ENCODE measurements around the gene PHLDA2.
"Not testable (repeated sequence)": the region's sequence is repeated elsewhere in the genome, so short reads cannot be mapped to it uniquely, and the experiment has no call there.

PHLDA2 gene

DNA sequence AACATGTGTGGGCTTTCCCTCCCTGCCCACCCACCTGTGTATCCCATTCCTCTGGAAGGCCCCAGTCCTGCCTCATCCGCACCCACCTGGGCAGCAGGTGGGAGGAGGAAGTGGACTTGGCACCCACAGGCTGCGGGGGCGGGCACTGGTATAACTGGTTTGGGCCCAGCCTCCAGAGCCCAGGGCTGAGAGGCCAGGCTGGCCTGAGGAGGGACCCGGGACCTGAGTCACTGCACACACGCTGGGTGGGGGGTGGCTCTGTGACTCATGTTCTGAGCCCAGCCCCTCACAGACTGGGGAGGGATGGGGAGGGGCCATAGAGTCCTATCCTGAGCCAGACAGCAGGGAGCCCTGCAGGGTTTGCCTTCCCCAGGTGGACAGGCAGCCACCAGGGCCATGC is 16.7 kb downstream of the PHLDA2 start:
- DNase-seq: no peak

GRCh38 chr11:2911785-2912391 is 17.3 kb downstream of the PHLDA2 start:
- DNase-seq: no peak

DNA sequence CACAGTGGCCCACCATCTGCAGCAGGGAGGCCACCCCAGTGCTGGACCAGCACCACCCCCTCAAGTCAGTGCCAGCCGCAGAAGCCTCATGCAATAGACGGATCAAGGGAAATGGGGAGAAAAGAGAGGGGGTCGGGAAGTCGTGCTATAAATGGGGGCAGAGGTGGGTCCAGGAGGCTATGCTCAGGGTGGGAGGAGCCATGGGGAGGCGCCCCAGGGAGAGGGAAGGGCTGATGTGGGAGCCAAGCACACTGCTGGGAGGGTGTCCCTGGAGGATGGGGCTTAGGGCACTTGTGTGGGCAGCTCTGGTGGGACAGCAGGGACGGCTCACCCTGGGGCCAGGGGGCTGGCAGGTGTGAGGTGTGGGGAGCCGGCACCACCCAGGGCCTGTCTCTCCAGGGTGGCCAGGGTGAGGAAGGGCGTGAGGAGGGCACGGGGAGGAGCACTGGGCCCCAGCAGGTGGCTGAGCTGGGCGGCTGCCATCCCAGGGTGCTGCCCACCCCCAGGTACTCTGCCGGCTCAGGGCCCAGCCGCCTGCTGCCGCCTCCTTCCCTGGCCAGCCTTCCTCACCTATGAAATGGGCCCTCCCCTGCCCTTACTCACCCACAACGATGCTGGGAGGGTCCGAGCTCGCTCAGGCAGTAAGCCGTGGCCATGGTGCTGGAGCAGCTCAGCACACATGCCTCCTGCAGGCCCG is 18.0 kb downstream of the PHLDA2 start:
- no peak for DNase-seq

GRCh38 chr11:2910401-2910955 is 18.7 kb downstream of the PHLDA2 start:
- DNase-seq: no peak

GRCh38 chr11:2909133-2909902 is 19.9 kb downstream of the PHLDA2 start:
- no peak for DNase-seq

DNA sequence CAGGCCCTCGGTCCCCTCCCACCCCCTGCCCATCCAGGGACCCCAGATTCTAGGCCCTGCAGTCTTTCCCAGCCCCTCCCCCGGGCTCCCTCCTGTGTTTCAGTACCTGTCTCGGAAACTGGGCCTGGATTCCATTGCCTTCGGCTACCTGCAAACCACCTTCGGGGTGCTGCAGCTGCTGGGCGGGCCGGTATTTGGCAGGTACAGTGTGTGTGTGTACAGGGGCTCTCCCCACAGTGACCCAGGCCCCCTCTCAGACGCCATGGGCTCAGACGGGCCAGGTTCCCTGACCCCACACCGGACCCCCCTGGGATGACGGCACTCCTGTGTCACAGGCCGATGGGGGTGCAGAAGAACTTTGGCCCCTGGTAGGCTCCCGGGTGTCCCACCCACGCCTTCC is 21.1 kb downstream of the PHLDA2 start:
- no peak for DNase-seq

- DNase-seq: not testable (repeated sequence)
These were observed 23.9 kb downstream of the PHLDA2 start for GRCh38 chr11:2905299-2905698.

DNA sequence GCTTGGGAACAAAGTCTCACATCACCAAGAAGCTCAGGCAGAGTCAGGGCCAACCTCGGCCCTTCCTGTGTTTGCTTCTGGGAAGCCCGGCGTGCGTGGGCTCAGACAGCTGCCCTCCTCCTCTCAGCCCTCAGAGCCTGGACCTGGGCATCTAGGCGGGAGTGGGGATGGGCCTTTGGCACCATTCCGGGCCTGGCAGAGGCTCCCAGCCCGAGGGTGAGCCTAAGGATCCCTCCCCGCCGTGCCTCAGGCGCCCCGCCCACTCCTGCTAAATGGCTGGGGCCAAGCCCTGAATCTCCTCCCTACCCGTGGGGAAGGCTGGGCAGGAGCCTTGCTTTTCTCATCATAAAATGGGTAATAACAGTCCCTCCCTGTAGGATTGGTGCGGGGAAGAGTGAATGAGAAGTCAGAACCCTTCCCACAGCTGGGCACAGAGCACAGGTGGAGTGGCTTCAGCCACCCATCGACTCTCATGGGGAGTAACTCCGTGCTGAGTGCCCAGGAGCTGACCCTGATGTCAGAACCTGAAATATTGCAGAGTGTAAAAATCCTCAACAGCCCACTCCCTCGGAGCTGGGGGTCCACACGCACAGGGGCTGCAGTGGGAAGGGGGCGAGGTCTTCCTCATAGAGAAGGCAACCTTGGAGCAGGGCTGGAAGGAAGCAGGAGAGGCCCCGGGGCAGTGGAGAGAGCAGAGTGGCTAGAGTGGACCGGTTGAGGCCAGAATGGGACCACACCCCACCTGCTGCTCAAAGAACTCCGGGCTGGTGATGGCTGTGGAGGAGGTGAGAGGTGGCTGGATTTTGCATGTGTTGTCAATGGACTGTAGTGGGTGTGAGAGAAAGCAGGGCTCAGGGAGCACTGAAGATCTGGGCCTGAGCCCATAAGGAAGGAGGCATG is 24.8 kb downstream of the PHLDA2 start:
- DNase-seq: no peak

GRCh38 chr11:2903672-2904011 is 25.6 kb downstream of the PHLDA2 start:
- DNase-seq: no peak

DNA sequence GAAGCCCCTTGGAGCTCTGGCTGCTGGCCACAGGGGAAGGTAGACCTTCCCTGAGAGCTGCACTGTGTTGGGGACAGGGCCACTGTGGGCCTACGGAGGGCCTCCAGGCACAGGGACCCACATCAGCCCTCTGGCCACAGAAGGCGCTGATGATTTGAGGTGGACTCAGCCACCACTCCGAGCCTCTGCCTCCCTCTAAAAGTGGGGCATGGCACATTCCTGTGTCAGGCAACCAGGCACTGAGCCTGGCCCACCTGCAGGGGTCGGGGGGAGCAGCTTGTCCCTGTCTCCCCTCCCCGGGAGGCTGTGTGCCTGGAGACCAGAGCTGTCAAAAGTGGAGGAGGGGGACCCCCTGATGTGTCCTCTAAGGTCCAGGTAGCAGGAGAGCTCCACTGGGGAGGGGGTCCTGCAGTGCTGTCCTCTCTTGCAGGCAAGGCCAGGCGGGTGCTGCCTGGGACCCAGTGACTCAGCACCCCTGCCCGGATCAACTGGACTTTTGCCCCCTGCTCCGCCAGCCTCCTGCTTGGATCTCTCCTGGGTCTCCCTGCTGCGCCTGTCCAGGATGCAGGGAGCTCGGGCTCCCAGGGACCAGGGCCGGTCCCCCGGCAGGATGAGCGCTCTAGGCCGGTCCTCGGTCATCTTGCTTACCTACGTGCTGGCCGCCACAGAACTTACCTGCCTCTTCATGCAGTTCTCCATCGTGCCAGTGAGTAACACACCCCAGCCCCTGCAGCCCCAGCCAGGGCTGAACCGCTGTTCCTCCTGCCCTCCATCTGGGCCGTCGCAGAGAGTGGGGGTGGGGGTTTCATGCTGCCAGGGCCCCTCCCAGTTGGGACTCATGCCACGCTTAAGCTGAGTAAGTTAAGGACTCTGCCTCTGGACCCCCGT is 26.2 kb downstream of the PHLDA2 start:
- no peak for DNase-seq

GRCh38 chr11:2901854-2902783 is 27.1 kb downstream of the PHLDA2 start:
- peak; percentile 58 for DNase-seq

DNA sequence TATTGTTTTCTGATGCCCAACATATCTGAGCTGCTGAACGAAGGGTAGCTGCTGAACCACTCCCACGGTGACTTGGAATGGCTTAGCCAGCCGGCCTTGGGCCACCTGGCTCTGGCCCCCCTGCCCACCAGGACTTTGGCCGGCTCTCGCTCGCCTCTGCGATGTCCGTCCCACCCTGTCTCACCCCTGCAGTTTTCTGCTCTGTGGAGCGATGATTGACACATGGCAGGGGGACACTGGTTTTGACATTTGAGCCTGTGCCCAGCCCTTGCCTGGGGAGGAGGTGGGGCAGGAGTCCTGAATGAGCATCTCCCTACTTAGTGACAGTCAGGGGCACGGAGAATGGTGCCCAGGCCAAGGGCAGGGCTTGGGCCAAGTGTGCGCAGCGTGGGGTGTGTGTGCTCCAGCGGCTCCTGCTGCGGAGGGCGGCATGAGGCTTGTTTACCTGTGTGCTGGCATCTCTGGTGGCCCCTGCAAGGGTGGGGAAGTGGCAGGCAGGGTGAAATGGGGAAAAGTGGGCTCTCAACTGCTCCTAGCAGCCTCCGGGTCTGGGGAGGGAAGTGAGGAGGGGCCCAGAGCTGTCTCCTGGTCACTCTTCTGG is 27.9 kb downstream of the PHLDA2 start:
- DNase-seq: no peak

- no peak for DNase-seq
These were observed 30.0 kb downstream of the PHLDA2 start for GRCh38 chr11:2899080-2899783.

DNA sequence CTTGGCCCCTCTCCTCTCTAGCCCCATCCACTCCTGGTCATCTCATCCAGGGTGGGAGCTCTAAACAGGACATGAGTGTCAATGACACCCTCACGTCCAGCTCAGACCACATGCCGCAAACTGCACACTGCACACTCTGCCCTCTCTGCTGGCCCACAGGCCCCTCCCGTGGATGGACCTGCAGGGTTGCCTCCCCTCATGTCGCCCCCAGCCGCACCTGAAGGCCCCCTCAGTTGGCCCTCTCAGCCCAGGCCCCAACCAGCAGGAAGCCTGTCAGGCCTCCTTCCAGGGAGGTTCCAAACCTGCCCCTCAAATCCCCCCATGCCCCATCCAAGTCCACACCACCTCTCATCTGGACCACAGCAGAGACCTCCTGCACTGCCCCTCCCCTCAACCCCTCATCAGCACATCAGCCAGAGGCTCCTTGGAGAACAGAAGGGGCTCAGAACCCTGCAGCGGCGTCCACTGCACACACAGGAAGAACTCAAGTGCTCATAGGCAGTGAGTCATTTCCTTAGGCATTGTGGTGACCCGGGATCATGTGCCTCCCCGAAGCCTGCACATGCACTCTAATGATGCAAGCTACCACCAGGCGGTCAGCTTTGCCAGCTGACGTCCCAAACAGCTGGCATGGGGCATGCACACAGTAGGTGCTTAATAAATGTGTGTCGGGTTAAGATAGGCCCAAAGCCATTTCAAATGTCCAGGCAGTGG is 30.7 kb downstream of the PHLDA2 start:
- no peak for DNase-seq

GRCh38 chr11:2897048-2897447 is 32.2 kb downstream of the PHLDA2 start:
- DNase-seq: no peak

- DNase-seq: no peak
These were observed 33.2 kb downstream of the PHLDA2 start for GRCh38 chr11:2896047-2896446.

DNA sequence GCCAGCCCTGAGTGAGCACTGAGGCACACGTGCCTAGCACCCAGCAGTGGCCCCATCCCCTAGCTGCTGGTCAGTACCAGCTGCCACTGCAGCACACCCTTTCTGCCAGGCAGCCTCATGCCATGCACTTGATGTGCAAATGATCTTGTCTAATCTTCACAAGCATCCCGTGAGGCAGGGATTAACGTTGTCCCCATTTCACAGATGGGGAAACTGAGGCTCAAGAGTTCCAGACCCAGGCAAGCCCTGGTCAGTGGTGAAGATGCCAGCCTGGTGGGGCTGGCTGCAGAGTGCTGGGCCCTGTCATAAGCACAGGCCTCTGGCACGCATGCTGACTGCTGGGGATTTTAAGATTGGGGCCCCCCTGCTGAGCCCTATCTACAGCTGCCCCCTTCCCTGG is 35.3 kb downstream of the PHLDA2 start:
- no peak for DNase-seq

GRCh38 chr11:2892967-2893528 is 36.2 kb downstream of the PHLDA2 start:
- DNase-seq: no peak
